22Rv1 (cell line): ENCODE data around the gene TMEM144.

Experiments
- ZFX ChIP-seq: fragments of 450-650 bp; IDR thresholded peaks from 2 replicates; pipeline ENCODE4 v1.6.1; 2017; ENCODE audit warnings: antibody characterized with exemption, borderline replicate concordance
- TF ChIP-seq, protein P1 (sequence below): fragments of 450-650 bp; IDR thresholded peaks from 2 replicates; pipeline ENCODE4 v1.5.1; 2017; ENCODE audit warnings: mild to moderate bottlenecking

DNA sequence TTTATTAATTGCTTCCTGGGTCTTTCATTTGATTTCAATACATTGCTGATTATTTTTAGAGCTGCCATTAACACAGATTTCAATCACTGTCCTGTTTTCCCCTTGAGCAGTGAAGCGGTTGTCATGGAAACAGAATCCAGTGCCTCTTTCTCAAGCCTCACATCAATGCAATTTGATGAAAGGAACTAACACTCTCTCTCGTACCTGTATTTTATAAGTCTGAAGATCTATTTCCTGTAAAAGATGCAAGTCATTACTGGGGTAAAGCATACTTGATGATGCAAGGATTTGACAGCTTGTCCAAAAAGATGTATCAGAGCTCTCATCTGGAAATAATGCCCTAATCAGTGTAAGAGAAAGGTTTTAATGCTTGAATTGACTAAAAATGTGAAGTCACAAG, 19.6 kb upstream of the TMEM144 start:
- TF ChIP-seq, protein P1, sequence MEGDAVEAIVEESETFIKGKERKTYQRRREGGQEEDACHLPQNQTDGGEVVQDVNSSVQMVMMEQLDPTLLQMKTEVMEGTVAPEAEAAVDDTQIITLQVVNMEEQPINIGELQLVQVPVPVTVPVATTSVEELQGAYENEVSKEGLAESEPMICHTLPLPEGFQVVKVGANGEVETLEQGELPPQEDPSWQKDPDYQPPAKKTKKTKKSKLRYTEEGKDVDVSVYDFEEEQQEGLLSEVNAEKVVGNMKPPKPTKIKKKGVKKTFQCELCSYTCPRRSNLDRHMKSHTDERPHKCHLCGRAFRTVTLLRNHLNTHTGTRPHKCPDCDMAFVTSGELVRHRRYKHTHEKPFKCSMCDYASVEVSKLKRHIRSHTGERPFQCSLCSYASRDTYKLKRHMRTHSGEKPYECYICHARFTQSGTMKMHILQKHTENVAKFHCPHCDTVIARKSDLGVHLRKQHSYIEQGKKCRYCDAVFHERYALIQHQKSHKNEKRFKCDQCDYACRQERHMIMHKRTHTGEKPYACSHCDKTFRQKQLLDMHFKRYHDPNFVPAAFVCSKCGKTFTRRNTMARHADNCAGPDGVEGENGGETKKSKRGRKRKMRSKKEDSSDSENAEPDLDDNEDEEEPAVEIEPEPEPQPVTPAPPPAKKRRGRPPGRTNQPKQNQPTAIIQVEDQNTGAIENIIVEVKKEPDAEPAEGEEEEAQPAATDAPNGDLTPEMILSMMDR: no peak
- no peak for TF ChIP-seq ZFX
